Neural progenitor cell (in vitro differentiated cells): Measurements from ENCODE around the gene CCNL2. TPM values are rescaled to one million over a fixed set of nuclear protein-coding genes. Genes with fewer than 3 reads are reported as not detected.

Experiments used
- DNase-seq: peaks from one replicate; pipeline ENCODE4 v3.0.0-alpha.2; 2016; ENCODE audit warnings: low spot score
- H2AFZ ChIP-seq: fragments of 200-600 bp; sonication (generic); replicated peaks from 2 replicates; pipeline ENCODE4 v1.6.1; 2016; ENCODE audit warnings: antibody characterized with exemption
- H3F3A ChIP-seq: fragments of 200-600 bp; sonication (generic); 2 replicates; pipeline ENCODE4 v1.6.1; 2016; ENCODE audit warnings: antibody characterized with exemption, low read depth
- H3K27ac ChIP-seq: fragments of 200-600 bp; sonication (generic); 2 replicates; pipeline ENCODE4 v1.5.1; 2016; ENCODE audit warnings: mild to moderate bottlenecking
- H3K27me3 ChIP-seq: fragments of 200-600 bp; sonication (generic); 2 replicates; pipeline ENCODE4 v1.6.1; 2016; ENCODE audit warnings: mild to moderate bottlenecking, moderate library complexity
- H3K36me3 ChIP-seq: fragments of 200-600 bp; sonication (generic); 2 replicates; pipeline ENCODE4 v1.5.1; 2016
- H3K4me1 ChIP-seq: fragments of 200-600 bp; sonication (generic); 2 replicates; pipeline ENCODE4 v1.6.1; 2016; ENCODE audit warnings: mixed run types
- H3K4me2 ChIP-seq: fragments of 200-600 bp; sonication (generic); 2 replicates; pipeline ENCODE4 v1.6.1; 2016
- H3K4me3 ChIP-seq: fragments of 200-600 bp; sonication (generic); 2 replicates; pipeline ENCODE4 v1.5.1; 2016
- H3K79me2 ChIP-seq: fragments of 200-600 bp; sonication (generic); 2 replicates; pipeline ENCODE4 v1.6.1; 2016; ENCODE audit warnings: low read depth
- H3K9ac ChIP-seq: fragments of 200-600 bp; sonication (generic); 2 replicates; pipeline ENCODE4 v1.6.1; 2016
- H3K9me3 ChIP-seq: fragments of 200-600 bp; sonication (generic); 2 replicates; pipeline ENCODE4 v1.5.1; 2016; ENCODE audit warnings: low read depth
- H4K20me1 ChIP-seq: fragments of 200-600 bp; sonication (generic); 2 replicates; pipeline ENCODE4 v1.6.1; 2016; ENCODE audit warnings: low read depth
- H3K27ac Mint-ChIP-seq: 3 replicates; pipeline ENCODE4 v1.8.0; 2021; ENCODE audit warnings: mixed read lengths
- H3K27me3 Mint-ChIP-seq: 2 replicates; pipeline ENCODE4 v1.8.0; 2022; ENCODE audit warnings: low read depth, mild to moderate bottlenecking, inconsistent platforms, moderate library complexity, mixed read lengths; ENCODE audit not compliant: insufficient read depth
- H3K36me3 Mint-ChIP-seq: 3 replicates; pipeline ENCODE4 v1.8.0; 2021; ENCODE audit warnings: mixed read lengths
- H3K4me1 Mint-ChIP-seq: 3 replicates; pipeline ENCODE4 v1.8.0; 2021; ENCODE audit warnings: mixed read lengths
- H3K4me3 Mint-ChIP-seq: 3 replicates; pipeline ENCODE4 v1.8.0; 2021; ENCODE audit warnings: mild to moderate bottlenecking, moderate library complexity, mixed read lengths
- H3K9me3 Mint-ChIP-seq: 3 replicates; pipeline ENCODE4 v1.8.0; 2020; ENCODE audit warnings: mixed read lengths
- CTCF ChIP-seq: fragments of 200-600 bp; sonication (generic); IDR thresholded peaks from 2 replicates; pipeline ENCODE4 v1.5.1; 2017; ENCODE audit warnings: antibody characterized with exemption, mild to moderate bottlenecking
- EZH2 ChIP-seq: fragments of 200-600 bp; sonication (generic); IDR thresholded peaks from 2 replicates; pipeline ENCODE4 v1.6.1; 2017; ENCODE audit warnings: antibody characterized with exemption, mild to moderate bottlenecking, moderate library complexity
- EZH2phosphoT487 ChIP-seq: fragments of 200-600 bp; sonication (generic); IDR thresholded peaks from 2 replicates; pipeline ENCODE4 v1.6.1; 2017; ENCODE audit warnings: antibody characterized with exemption
- total RNA-seq: library from RNA; depleted of rRNA; stranded (reverse); fragments of >200 nt; gene quantifications from 2 replicates; pipeline ENCODE4 v1.2.3, GENCODE V29; 2015; ENCODE audit warnings: low replicate concordance

Gene CCNL2
- total RNA-seq, 1 donor from 2014 or later, result 143 TPM

- Histone ChIP-seq H3K9ac (no peak overlapping the region), H3K9me3 (no peaks in the 10 kb centered on the region), H3K36me3 (no peaks in the 10 kb centered on the region), H3F3A (peaks cover 48% of the 10 kb centered on the region), H3K27me3 (peaks cover 35% of the 10 kb centered on the region), H2AFZ (no peak overlapping the region), H3K27ac (no peak overlapping the region), H3K4me2 (peak overlapping the region; percentile 62), H3K4me1 (peaks cover 36% of the 10 kb centered on the region), H3K4me3 (peak overlapping the region; percentile 17), H4K20me1 (peaks cover 56% of the 10 kb centered on the region), H3K79me2 (peaks cover 21% of the 10 kb centered on the region)
- Mint-ChIP-seq H3K36me3 (peaks cover 3% of the 10 kb centered on the region), H3K27me3 (peaks cover 14% of the 10 kb centered on the region), H3K9me3 (no peaks in the 10 kb centered on the region), H3K4me3 (peak overlapping the region; percentile 77), H3K4me1 (peaks cover 14% of the 10 kb centered on the region), H3K27ac (peak overlapping the region; percentile 38)
- no peak for DNase-seq
- TF ChIP-seq EZH2 (no peak), EZH2phosphoT487 (no peak), CTCF (no peak)
These were observed 47.4 kb downstream of the CCNL2 start for GRCh38 chr1:1351511-1352427.

- H3F3A ChIP-seq, result peaks cover 44% of the 10 kb centered on the region
- peaks cover 75% of the 10 kb centered on the region for H4K20me1 ChIP-seq
- peaks cover 39% of the 10 kb centered on the region for H3K79me2 ChIP-seq
- Mint-ChIP-seq H3K4me1 (peaks cover 16% of the 10 kb centered on the region), H3K9me3 (no peaks in the 10 kb centered on the region), H3K27me3 (peaks cover 14% of the 10 kb centered on the region), H3K36me3 (peaks cover 3% of the 10 kb centered on the region), H3K27ac (no peak within 1 kb of the TSS), H3K4me3 (peak within 1 kb of the TSS; percentile 87)
- peak within 1 kb of the TSS; percentile 95 for H3K4me2 ChIP-seq
- H3K4me1 ChIP-seq, result peaks cover 23% of the 10 kb centered on the region
- H2AFZ ChIP-seq, result peak within 1 kb of the TSS; percentile 79
- DNase-seq, result peak; percentile 91
- H3K4me3 ChIP-seq, result peak within 1 kb of the TSS; percentile 98
- H3K9ac ChIP-seq, result peak within 1 kb of the TSS; percentile 60
- no peaks in the 10 kb centered on the region for H3K9me3 ChIP-seq
- peak within 1 kb of the TSS; percentile 81 for H3K27ac ChIP-seq
- H3K36me3 ChIP-seq, result no peaks in the 10 kb centered on the region
- H3K27me3 ChIP-seq, result peaks cover 17% of the 10 kb centered on the region
- no peak for TF ChIP-seq EZH2
- TF ChIP-seq CTCF, result peak; percentile 62
- no peak for TF ChIP-seq EZH2phosphoT487
These were observed 49.7 kb downstream of the CCNL2 start, which contains the start of gene DVL1 for GRCh38 chr1:1349256-1350012. TSS of gene DVL1 (minus strand) at chr1:1349418. CDS start at chr1:1349065, 353 bp downstream.

- Histone ChIP-seq H3K79me2 (peaks cover 44% of the 10 kb centered on the region), H3K27ac (no peak overlapping the region), H3K9me3 (no peaks in the 10 kb centered on the region), H3K27me3 (peaks cover 9% of the 10 kb centered on the region), H3K4me2 (peak overlapping the region; percentile 95), H3K4me1 (peaks cover 15% of the 10 kb centered on the region), H3F3A (peaks cover 36% of the 10 kb centered on the region), H3K4me3 (peak overlapping the region; percentile 90), H3K36me3 (no peaks in the 10 kb centered on the region), H4K20me1 (peaks cover 75% of the 10 kb centered on the region), H3K9ac (peak overlapping the region; percentile 2), H2AFZ (peak overlapping the region; percentile 68)
- no peaks in the 10 kb centered on the region for H3K9me3 Mint-ChIP-seq
- peaks cover 13% of the 10 kb centered on the region for H3K4me1 Mint-ChIP-seq
- no peak for DNase-seq
- H3K4me3 Mint-ChIP-seq, result peak overlapping the region; percentile 87
- H3K27me3 Mint-ChIP-seq, result peaks cover 8% of the 10 kb centered on the region
- H3K27ac Mint-ChIP-seq, result no peak overlapping the region
- peaks cover 3% of the 10 kb centered on the region for H3K36me3 Mint-ChIP-seq
- TF ChIP-seq CTCF (no peak), EZH2 (no peak), EZH2phosphoT487 (no peak)
These were observed 50.5 kb downstream of the CCNL2 start for GRCh38 chr1:1348420-1349255.
